Neural cell (in vitro differentiated cells): ENCODE data around the gene RPL22.

ENCODE experiments used
- EZH2 ChIP-seq: fragments of 200-600, 300-800 bp; shearing (Covaris generic), sonication (generic); IDR thresholded peaks from 2 replicates; pipeline ENCODE4 v1.6.1; 2014; ENCODE audit warnings: antibody characterized with exemption, low read length, borderline replicate concordance, mild to moderate bottlenecking; ENCODE audit not compliant: insufficient read depth, poor library complexity, severe bottlenecking
- SMC3 ChIP-seq: fragments of 450-650 bp; conservative IDR thresholded peaks from 2 replicates; pipeline ENCODE4 v1.6.1; 2014; ENCODE audit warnings: antibody characterized with exemption, mild to moderate bottlenecking, moderate library complexity; ENCODE audit not compliant: poor library complexity

GRCh38 chr1:6200188-6200809, 904 bp upstream of the RPL22 start:
- no peak for TF ChIP-seq SMC3
- no peak for TF ChIP-seq EZH2
